H9 (cell line): Measurements from ENCODE around the gene ZDHHC3. TPM values are rescaled to one million over a fixed set of nuclear protein-coding genes. Genes with fewer than 3 reads are reported as not detected.

Experiments
- DNase-seq: peaks from one replicate; pipeline ENCODE4 v3.0.0-alpha.2; 2017
- H2AFZ ChIP-seq: one replicate; pipeline ENCODE4 v1.6.1; 2013; ENCODE audit warnings: mild to moderate bottlenecking, low read length, control low read depth, moderate library complexity
- H2AK5ac ChIP-seq: 2 replicates; pipeline ENCODE4 v1.6.1; 2013; ENCODE audit warnings: low read length, control low read depth, mixed read lengths; ENCODE audit not compliant: insufficient read length
- H2BK120ac ChIP-seq: one replicate; pipeline ENCODE4 v1.6.1; 2013; ENCODE audit warnings: low read depth, mild to moderate bottlenecking, low read length, control low read depth, inconsistent platforms; ENCODE audit not compliant: poor library complexity, severe bottlenecking
- H2BK12ac ChIP-seq: 2 replicates; pipeline ENCODE4 v1.6.1; 2013; ENCODE audit warnings: low read length, control low read depth, mixed read lengths, low read depth; ENCODE audit not compliant: insufficient read length
- H2BK15ac ChIP-seq: 2 replicates; pipeline ENCODE4 v1.6.1; 2013; ENCODE audit warnings: low read depth, low read length, control low read depth
- H2BK20ac ChIP-seq: one replicate; pipeline ENCODE4 v1.6.1; 2013; ENCODE audit warnings: low read depth, mild to moderate bottlenecking, low read length, control low read depth, inconsistent platforms; ENCODE audit not compliant: poor library complexity, severe bottlenecking
- H2BK5ac ChIP-seq: 2 replicates; pipeline ENCODE4 v1.6.1; 2013; ENCODE audit warnings: low read length, control low read depth, mixed read lengths; ENCODE audit not compliant: insufficient read length
- H3K14ac ChIP-seq: 2 replicates; pipeline ENCODE4 v1.6.1; 2013; ENCODE audit warnings: low read length, control low read depth; ENCODE audit not compliant: insufficient read depth
- H3K18ac ChIP-seq: 2 replicates; pipeline ENCODE4 v1.6.1; 2013; ENCODE audit warnings: low read depth, mild to moderate bottlenecking, mixed read lengths, low read length, control low read depth; ENCODE audit not compliant: insufficient read length
- H3K23ac ChIP-seq: 2 replicates; pipeline ENCODE4 v1.6.1; 2013; ENCODE audit warnings: low read length, control low read depth, mixed read lengths, low read depth; ENCODE audit not compliant: insufficient read length
- H3K23me2 ChIP-seq: 2 replicates; pipeline ENCODE4 v1.6.1; 2013; ENCODE audit warnings: low read depth, mild to moderate bottlenecking, mixed read lengths, low read length, control low read depth; ENCODE audit not compliant: insufficient read length, poor library complexity, severe bottlenecking
- H3K27ac ChIP-seq: 2 replicates; pipeline ENCODE4 v1.5.1; 2013; ENCODE audit warnings: low read length, control low read depth, mixed read lengths, low read depth; ENCODE audit not compliant: insufficient read length
- H3K27me3 ChIP-seq: 2 replicates; pipeline ENCODE4 v1.6.1; 2013; ENCODE audit warnings: low read length, control low read depth, inconsistent platforms; ENCODE audit not compliant: insufficient read depth
- H3K4ac ChIP-seq: 2 replicates; pipeline ENCODE4 v1.6.1; 2013; ENCODE audit warnings: low read depth, mild to moderate bottlenecking, control low read depth, inconsistent platforms, low read length, moderate library complexity
- H3K4me1 ChIP-seq: 2 replicates; pipeline ENCODE4 v1.6.1; 2013; ENCODE audit warnings: low read length, control low read depth, inconsistent platforms; ENCODE audit not compliant: insufficient read depth
- H3K4me2 ChIP-seq: 2 replicates; pipeline ENCODE4 v1.6.1; 2013; ENCODE audit warnings: low read length, control low read depth, mixed read lengths; ENCODE audit not compliant: insufficient read length, insufficient read depth
- H3K56ac ChIP-seq: 2 replicates; pipeline ENCODE4 v1.6.1; 2013; ENCODE audit warnings: low read depth, mild to moderate bottlenecking, mixed read lengths, low read length, control low read depth; ENCODE audit not compliant: insufficient read length
- H3K79me1 ChIP-seq: 2 replicates; pipeline ENCODE4 v1.6.1; 2013; ENCODE audit warnings: low read depth, mild to moderate bottlenecking, moderate library complexity, low read length, control low read depth, inconsistent platforms; ENCODE audit not compliant: insufficient read depth, poor library complexity, severe bottlenecking
- H3K79me2 ChIP-seq: 2 replicates; pipeline ENCODE4 v1.6.1; 2013; ENCODE audit warnings: low read length, control low read depth, inconsistent platforms; ENCODE audit not compliant: insufficient read depth
- H3K9ac ChIP-seq: 2 replicates; pipeline ENCODE4 v1.6.1; 2013; ENCODE audit warnings: low read length, control low read depth, mixed read lengths; ENCODE audit not compliant: insufficient read length; ENCODE audit errors: extremely low read depth
- H3K9me3 ChIP-seq: one replicate; pipeline ENCODE4 v1.6.1; 2013; ENCODE audit warnings: low read depth, low read length, inconsistent platforms; ENCODE audit not compliant: control insufficient read depth
- H3T11ph ChIP-seq: one replicate; pipeline ENCODE4 v1.6.1; 2013; ENCODE audit warnings: mild to moderate bottlenecking, low read length, control low read depth, inconsistent platforms
- H4K20me1 ChIP-seq: one replicate; pipeline ENCODE4 v1.6.1; 2013; ENCODE audit not compliant: control insufficient read depth, insufficient read length, insufficient read depth
- H4K5ac ChIP-seq: 2 replicates; pipeline ENCODE4 v1.6.1; 2013; ENCODE audit warnings: low read depth, mild to moderate bottlenecking, mixed read lengths, low read length, control low read depth; ENCODE audit not compliant: insufficient read length
- H4K8ac ChIP-seq: replicated peaks from 2 replicates; pipeline ENCODE4 v1.6.1; 2013; ENCODE audit warnings: low read length, control low read depth, mixed read lengths, low read depth; ENCODE audit not compliant: insufficient read length
- H4K91ac ChIP-seq: 2 replicates; pipeline ENCODE4 v1.6.1; 2013; ENCODE audit warnings: low read depth, mild to moderate bottlenecking, moderate library complexity, mixed read lengths, low read length, control low read depth; ENCODE audit not compliant: insufficient read length
- H3K27ac Mint-ChIP-seq, 3 experiments: 2 replicates in 2 of 3; 3 replicates in 1 of 3; pipeline ENCODE4 v1.8.0; 2020 to 2021; ENCODE audit warnings: mixed read lengths in 3 of 3, mild to moderate bottlenecking in 1 of 3, moderate library complexity in 1 of 3
- H3K27me3 Mint-ChIP-seq: 2 replicates; pipeline ENCODE4 v1.8.0; 2021; ENCODE audit warnings: low read depth, mild to moderate bottlenecking, moderate library complexity, mixed read lengths
- H3K36me3 Mint-ChIP-seq, 3 experiments: 2 replicates in 2 of 3; 3 replicates in 1 of 3; pipeline ENCODE4 v1.8.0; 2020 to 2021; ENCODE audit warnings: low read depth in 3 of 3, mixed read lengths in 3 of 3; ENCODE audit not compliant: insufficient read depth in 1 of 3
- H3K4me1 Mint-ChIP-seq, 2 experiments: 2 replicates each; pipeline ENCODE4 v1.8.0; 2020; ENCODE audit warnings: mixed read lengths in 2 of 2
- H3K4me3 Mint-ChIP-seq, 2 experiments: 2 replicates in 1 of 2; 3 replicates in 1 of 2; pipeline ENCODE4 v1.8.0; 2020 to 2021; ENCODE audit warnings: mild to moderate bottlenecking in 2 of 2, mixed read lengths in 2 of 2, moderate library complexity in 1 of 2
- H3K9me3 Mint-ChIP-seq, 2 experiments: 2 replicates in 1 of 2; 3 replicates in 1 of 2; pipeline ENCODE4 v1.8.0; 2020; ENCODE audit warnings: mild to moderate bottlenecking in 2 of 2, mixed read lengths in 2 of 2, moderate library complexity in 1 of 2
- CTCF ChIP-seq: fragments of 200-600 bp; sonication (generic); conservative IDR thresholded peaks from 3 replicates; pipeline ENCODE4 v1.8.0; 2021; ENCODE audit warnings: antibody characterized with exemption, mild to moderate bottlenecking
- WGBS: extraction: QIAGEN DNeasy Blood & Tissue Kit; methylation state at CpG from one replicate; pipeline ENCODE4 v1.1.7; 2013; ENCODE audit warnings: missing lambda C conversion rate, low lambda C conversion rate, mixed read lengths; ENCODE audit not compliant: insufficient read length; ENCODE audit errors: extremely low coverage; 5-methylcytosine and 5-hydroxymethylcytosine counted together
- total RNA-seq: library from RNA; stranded (reverse); gene quantifications from 2 replicates; pipeline ENCODE4 v1.2.1, GENCODE V29; 2021

Gene ZDHHC3
- total RNA-seq, 1 experiment from 2014 or later: 71.3 TPM

GRCh38 chr3:44875596-44875995, 100.4 kb downstream of the ZDHHC3 start:
- H3K23ac ChIP-seq: no peak overlapping the region
- WGBS: no CpG with 5 or more reads among the region's 3 CpGs

More at GRCh38 chr3:44875596-44875995, 100.4 kb downstream of the ZDHHC3 start:
- H2BK120ac ChIP-seq: no peak overlapping the region
- H3K9ac ChIP-seq: no peak overlapping the region
- no peak overlapping the region for H3K18ac ChIP-seq
- H3K27me3 ChIP-seq: no peaks in the 10 kb centered on the region
- no peak overlapping the region for H2BK20ac ChIP-seq
- no peaks in the 10 kb centered on the region for H3K9me3 ChIP-seq
- no peak overlapping the region for H3K56ac ChIP-seq
- Mint-ChIP-seq H3K27ac (no peak overlapping the region), H3K4me3 (no peak overlapping the region), H3K9me3 (no peaks in the 10 kb centered on the region), H3K36me3 (no peaks in the 10 kb centered on the region), H3K4me1 (peaks cover 0 to 3% of the 10 kb centered on the region in 2 experiments; a peak in 1 of 4 replicates), H3K27me3 (peaks cover 1% of the 10 kb centered on the region; the same call in 1 of the 2 replicates)
- no peak for DNase-seq
- H2BK5ac ChIP-seq: no peak overlapping the region
- H4K91ac ChIP-seq: no peak overlapping the region
- H4K5ac ChIP-seq: no peak overlapping the region
- no peak overlapping the region for H3T11ph ChIP-seq
- no peak overlapping the region for H2BK12ac ChIP-seq
- no peak overlapping the region for H3K4ac ChIP-seq
- H2AFZ ChIP-seq: no peak overlapping the region
- H3K4me2 ChIP-seq: no peak overlapping the region
- no peak for TF ChIP-seq CTCF
- no peaks in the 10 kb centered on the region for H3K79me2 ChIP-seq
- no peaks in the 10 kb centered on the region for H4K20me1 ChIP-seq
- no peaks in the 10 kb centered on the region for H3K23me2 ChIP-seq
- H4K8ac ChIP-seq: no peak overlapping the region
- no peaks in the 10 kb centered on the region for H3K4me1 ChIP-seq
- no peaks in the 10 kb centered on the region for H3K79me1 ChIP-seq
- no peak overlapping the region for H3K27ac ChIP-seq
- H2AK5ac ChIP-seq: no peak overlapping the region
- no peak overlapping the region for H3K14ac ChIP-seq
- no peak overlapping the region for H2BK15ac ChIP-seq

Other genes starting within 250 kb of the ZDHHC3 start
- gene ZNF501, start 246.5 kb downstream of the ZDHHC3 start, total RNA-seq: 4.9 and 6.5 TPM in 2 replicates
- 47.0 and 47.4 TPM in 2 replicates for gene KIAA1143, start 214.6 kb downstream of the ZDHHC3 start, total RNA-seq
- gene KIF15, start 214.4 kb downstream of the ZDHHC3 start, total RNA-seq: 25.0 and 25.8 TPM in 2 replicates
- gene TMEM42, start 114.3 kb downstream of the ZDHHC3 start, total RNA-seq: 11.8 and 12.2 TPM in 2 replicates
- not detected in 2 replicates for gene TGM4, start 101.6 kb downstream of the ZDHHC3 start, total RNA-seq
- gene EXOSC7, start 70 bp upstream of the ZDHHC3 start, total RNA-seq: 86.6 and 88.7 TPM in 2 replicates
- not detected in 2 replicates for gene CLEC3B, start 50.1 kb upstream of the ZDHHC3 start, total RNA-seq
- 12.9 and 14.1 TPM in 2 replicates for gene CDCP1, start 170.2 kb upstream of the ZDHHC3 start, total RNA-seq